Epithelial cell of esophagus (primary cell): ENCODE results near the gene SF3A2.

Experiments
- DNase-seq: peaks from one replicate; pipeline ENCODE4 v3.0.0; 2010; ENCODE audit warnings: low read depth
- H3K4me3 ChIP-seq: 2 replicates; pipeline ENCODE4 v1.5.1; 2011; ENCODE audit warnings: mild to moderate bottlenecking, low read length, control low read depth
- CTCF ChIP-seq: IDR thresholded peaks from 2 replicates; pipeline ENCODE4 v1.5.1; 2011; ENCODE audit warnings: low read depth, mild to moderate bottlenecking, low read length, control low read depth, inconsistent platforms; ENCODE audit not compliant: insufficient read depth; ENCODE audit errors: missing control alignments

Gene SF3A2

DNA sequence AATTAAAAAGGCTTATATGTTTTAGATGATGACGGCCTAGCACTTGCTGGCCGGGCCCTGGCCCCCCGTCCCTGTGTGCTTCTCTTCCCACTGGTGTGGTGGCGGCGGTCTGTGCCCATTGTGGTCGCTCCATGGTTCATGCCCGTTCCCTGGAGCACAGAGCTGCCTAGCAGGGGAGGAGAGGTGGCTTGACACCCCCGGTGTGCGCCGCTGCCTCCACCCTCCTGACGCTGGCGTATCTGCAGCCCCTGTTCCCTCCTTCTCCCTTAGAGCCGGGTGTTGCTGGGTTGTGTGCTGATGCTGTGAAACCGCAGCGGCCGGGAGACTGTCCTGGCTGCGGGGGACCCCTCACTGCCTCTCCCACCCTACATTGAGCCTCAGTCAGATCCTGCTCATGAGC is 43.8 kb upstream of the SF3A2 start:
- no peak for DNase-seq
- no peak overlapping the region for H3K4me3 ChIP-seq
- TF ChIP-seq CTCF = no peak

DNA sequence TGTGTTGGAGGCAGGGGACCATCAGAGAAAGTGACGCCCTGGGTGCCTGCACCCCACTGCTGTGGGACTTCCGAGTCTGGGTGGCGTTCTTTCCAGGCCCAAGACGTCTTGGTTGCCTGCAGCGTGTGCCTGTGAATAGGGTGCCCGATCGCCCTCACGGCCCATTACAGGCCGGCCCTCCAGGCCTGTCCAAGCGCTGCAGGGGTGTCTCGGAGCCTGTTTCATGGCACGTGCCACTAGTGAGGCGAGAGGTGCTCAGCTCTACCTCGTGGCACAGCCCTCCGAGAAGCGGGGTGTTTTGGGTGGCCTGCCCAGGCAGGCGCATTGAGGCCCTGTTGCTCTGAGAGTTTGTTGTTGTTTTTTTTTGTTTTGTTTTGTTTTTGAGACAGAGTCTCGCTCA is 42.8 kb upstream of the SF3A2 start:
- no peak overlapping the region for H3K4me3 ChIP-seq
- DNase-seq = no peak
- TF ChIP-seq CTCF = no peak

DNA sequence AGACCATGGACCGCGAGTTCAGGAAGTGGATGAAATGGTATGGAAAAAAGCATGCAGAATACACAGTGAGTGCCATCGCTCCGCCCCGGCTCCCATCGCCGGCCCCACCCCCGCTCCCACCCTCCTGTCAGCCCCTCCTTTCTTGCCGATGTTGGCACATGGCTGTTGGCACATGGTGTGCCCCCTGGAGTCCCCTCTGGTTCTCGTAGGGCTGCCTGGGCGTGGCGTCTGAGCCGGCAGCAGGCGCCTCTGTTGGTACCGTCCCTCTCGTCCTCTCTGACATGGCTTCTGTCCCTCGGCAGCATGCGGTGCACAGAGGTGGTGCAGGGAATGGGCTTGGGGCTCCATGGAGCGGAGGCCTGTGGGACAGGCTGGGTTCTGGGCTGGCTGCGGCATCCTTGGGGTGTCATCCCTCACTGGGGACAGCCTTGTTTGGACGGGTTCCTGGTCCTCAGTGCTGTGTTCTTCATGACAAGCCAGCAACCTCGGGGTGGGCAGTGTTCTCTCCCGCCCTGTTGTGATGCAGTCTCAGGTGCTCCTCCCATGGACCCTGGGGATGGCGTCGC is 42.0 kb upstream of the SF3A2 start:
- no peak for TF ChIP-seq CTCF
- no peak for DNase-seq
- H3K4me3 ChIP-seq = no peak overlapping the region

DNA sequence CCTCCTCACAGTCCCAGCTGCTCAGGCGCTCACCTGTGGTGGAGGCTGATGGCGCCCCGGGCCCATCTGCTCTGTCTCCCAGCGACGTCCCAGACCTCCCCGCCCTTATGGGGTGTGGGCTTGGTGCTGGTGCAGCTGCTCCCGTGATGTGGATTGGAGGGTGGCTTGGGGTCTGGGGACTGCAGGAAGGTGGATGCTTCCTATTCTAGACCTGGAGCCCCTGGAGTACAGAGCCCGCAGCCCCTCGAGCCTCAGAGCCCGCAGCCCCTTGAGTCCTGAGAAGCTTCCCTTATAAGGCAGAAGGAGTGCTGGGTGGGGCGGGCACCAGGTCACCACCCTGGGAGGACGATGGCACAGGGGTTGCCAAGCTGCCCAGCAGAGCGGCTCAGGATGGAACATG is 41.3 kb upstream of the SF3A2 start:
- no peak overlapping the region for H3K4me3 ChIP-seq
- TF ChIP-seq CTCF = no peak
- DNase-seq = no peak

DNA sequence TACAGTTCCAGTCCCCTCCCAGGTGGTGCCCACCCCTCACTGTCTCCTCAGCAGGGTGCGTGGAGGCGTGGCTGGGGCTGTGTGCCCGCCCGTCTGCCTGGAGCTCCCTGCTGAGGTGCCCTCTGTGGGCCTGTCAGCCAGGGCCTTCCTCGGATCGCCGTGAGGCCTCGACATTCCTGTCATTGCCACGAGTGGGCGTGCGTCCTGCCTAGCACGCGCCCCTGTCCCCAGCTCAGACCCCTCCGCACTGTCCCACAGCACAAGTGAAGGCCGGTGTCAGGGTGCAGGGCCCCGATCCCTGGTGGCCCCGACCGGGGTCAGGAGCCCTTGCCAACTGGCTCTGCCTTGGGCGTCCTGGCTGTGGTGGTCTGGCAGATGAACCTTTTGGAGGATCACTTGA is 40.7 kb upstream of the SF3A2 start:
- no peak overlapping the region for H3K4me3 ChIP-seq
- no peak for TF ChIP-seq CTCF

GRCh38 chr19:2197270-2197669 is 39.4 kb upstream of the SF3A2 start:
- no peak overlapping the region for H3K4me3 ChIP-seq
- DNase-seq = no peak
- TF ChIP-seq CTCF = no peak

More for the DNA sequence above, 40.7 kb upstream of the SF3A2 start:
- DNase-seq = no peak

GRCh38 chr19:2198317-2198716 is 38.3 kb upstream of the SF3A2 start:
- DNase-seq = no peak
- TF ChIP-seq CTCF = no peak
- H3K4me3 ChIP-seq = no peak overlapping the region
